Astrocyte (in vitro differentiated cells and primary cell): ENCODE results near the gene FARS2. TPM values are rescaled to one million over a fixed set of nuclear protein-coding genes. Genes with fewer than 3 reads are reported as not detected.

ENCODE experiments used
- DNase-seq: peaks from one replicate; pipeline ENCODE4 v3.0.0-alpha.2; 2010; ENCODE audit warnings: low read depth
- FAIRE-seq: peaks from 2 replicates; lab custom pipeline; 2011; peaks lifted over from hg19 to GRCh38; lab: Jason Lieb, UNC
- H2AFZ ChIP-seq: 2 replicates; pipeline ENCODE4 v1.6.0; 2012; ENCODE audit warnings: low read depth, low read length, inconsistent platforms
- H3K27ac ChIP-seq: 2 replicates; pipeline ENCODE4 v1.5.1; 2011; ENCODE audit warnings: low read depth, low read length, inconsistent platforms
- H3K27me3 ChIP-seq: 2 replicates; pipeline ENCODE4 v1.6.0; 2011; ENCODE audit warnings: low read length, inconsistent platforms; ENCODE audit not compliant: insufficient read depth
- H3K36me3 ChIP-seq: 2 replicates; pipeline ENCODE4 v1.5.1; 2011; ENCODE audit warnings: low read length, inconsistent platforms; ENCODE audit not compliant: insufficient read depth
- H3K4me1 ChIP-seq: 2 replicates; pipeline ENCODE4 v1.5.1; 2011; ENCODE audit warnings: low read length, inconsistent platforms; ENCODE audit not compliant: insufficient read depth
- H3K4me2 ChIP-seq: 2 replicates; pipeline ENCODE4 v1.6.0; 2012; ENCODE audit warnings: low read length, inconsistent platforms
- H3K4me3 ChIP-seq: 2 replicates; pipeline ENCODE4 v1.5.1; 2011; ENCODE audit warnings: low read depth, mild to moderate bottlenecking, low read length, inconsistent platforms; ENCODE audit not compliant: insufficient read depth
- H3K79me2 ChIP-seq: 2 replicates; pipeline ENCODE4 v1.6.0; 2012; ENCODE audit warnings: mild to moderate bottlenecking, low read length, inconsistent platforms; ENCODE audit not compliant: insufficient read depth
- H3K9ac ChIP-seq: 2 replicates; pipeline ENCODE4 v1.6.0; 2012; ENCODE audit warnings: mild to moderate bottlenecking, low read length, inconsistent platforms
- H3K9me3 ChIP-seq: 2 replicates; pipeline ENCODE4 v1.5.1; 2012; ENCODE audit warnings: low read depth, mild to moderate bottlenecking, low read length, inconsistent platforms; ENCODE audit not compliant: insufficient read depth
- H4K20me1 ChIP-seq: 2 replicates; pipeline ENCODE4 v1.6.0; 2012; ENCODE audit warnings: low read length, inconsistent platforms; ENCODE audit not compliant: insufficient read depth
- H3K27ac Mint-ChIP-seq: one replicate; pipeline ENCODE4 v1.8.0; 2021; ENCODE audit warnings: mild to moderate bottlenecking, mixed read lengths; ENCODE audit not compliant: unreplicated experiment
- H3K27me3 Mint-ChIP-seq: one replicate; pipeline ENCODE4 v1.8.0; 2021; ENCODE audit warnings: low read depth, mixed read lengths; ENCODE audit not compliant: unreplicated experiment
- H3K36me3 Mint-ChIP-seq: one replicate; pipeline ENCODE4 v1.8.0; 2021; ENCODE audit warnings: low read depth, mixed read lengths; ENCODE audit not compliant: unreplicated experiment
- H3K4me1 Mint-ChIP-seq: one replicate; pipeline ENCODE4 v1.8.0; 2021; ENCODE audit warnings: low read depth, mixed read lengths; ENCODE audit not compliant: unreplicated experiment
- H3K4me3 Mint-ChIP-seq: one replicate; pipeline ENCODE4 v1.8.0; 2021; ENCODE audit warnings: mild to moderate bottlenecking, moderate library complexity, mixed read lengths; ENCODE audit not compliant: unreplicated experiment
- H3K9me3 Mint-ChIP-seq: one replicate; pipeline ENCODE4 v1.8.0; 2021; ENCODE audit warnings: mild to moderate bottlenecking, mixed read lengths; ENCODE audit not compliant: unreplicated experiment
- CTCF ChIP-seq: IDR thresholded peaks from 2 replicates; pipeline ENCODE4 v1.5.1; 2011; ENCODE audit warnings: low read depth, mild to moderate bottlenecking, inconsistent platforms, low read length, moderate library complexity; ENCODE audit not compliant: insufficient read depth
- EZH2 ChIP-seq: IDR thresholded peaks from 2 replicates; pipeline ENCODE4 v1.6.1; 2012; ENCODE audit warnings: mild to moderate bottlenecking, low read length, inconsistent platforms; ENCODE audit not compliant: insufficient read depth
- total RNA-seq: library from RNA; stranded (reverse); gene quantifications from 2 replicates; pipeline ENCODE4 v1.2.1, GENCODE V29; 2021

Gene FARS2
- total RNA-seq, 1 donor from 2014 or later = 13.3 TPM

- Histone ChIP-seq H3K4me2 (no peak overlapping the region), H4K20me1 (peaks cover 19% of the 10 kb centered on the region), H3K4me3 (no peak overlapping the region), H3K9me3 (no peaks in the 10 kb centered on the region), H3K79me2 (no peaks in the 10 kb centered on the region), H2AFZ (no peak overlapping the region), H3K9ac (no peak overlapping the region), H3K36me3 (no peaks in the 10 kb centered on the region), H3K4me1 (no peaks in the 10 kb centered on the region), H3K27ac (no peak overlapping the region), H3K27me3 (no peaks in the 10 kb centered on the region)
- H3K4me3 Mint-ChIP-seq = no peak overlapping the region
- peaks cover 2% of the 10 kb centered on the region for H3K4me1 Mint-ChIP-seq
- no peaks in the 10 kb centered on the region for H3K27me3 Mint-ChIP-seq
- TF ChIP-seq EZH2 = no peak
- TF ChIP-seq CTCF = peak; percentile 34
- FAIRE-seq = no peak
- DNase-seq = peak; percentile 39
- peaks cover 2% of the 10 kb centered on the region for H3K9me3 Mint-ChIP-seq
- no peaks in the 10 kb centered on the region for H3K36me3 Mint-ChIP-seq
- no peak overlapping the region for H3K27ac Mint-ChIP-seq
Observed at GRCh38 chr6:5398530-5398929, 137.2 kb downstream of the FARS2 start.

GRCh38 chr6:5399391-5399790, 138.1 kb downstream of the FARS2 start:
- H4K20me1 ChIP-seq = peaks cover 19% of the 10 kb centered on the region
- no peak overlapping the region for H3K9ac ChIP-seq
- no peaks in the 10 kb centered on the region for H3K36me3 ChIP-seq
- DNase-seq = no peak
- Mint-ChIP-seq H3K4me1 (peaks cover 2% of the 10 kb centered on the region), H3K27ac (no peak overlapping the region), H3K9me3 (peaks cover 2% of the 10 kb centered on the region), H3K4me3 (no peak overlapping the region), H3K27me3 (no peaks in the 10 kb centered on the region), H3K36me3 (no peaks in the 10 kb centered on the region)
- H2AFZ ChIP-seq = no peak overlapping the region
- no peak overlapping the region for H3K4me2 ChIP-seq
- TF ChIP-seq EZH2 (no peak), CTCF (no peak)
- no peaks in the 10 kb centered on the region for H3K27me3 ChIP-seq
- H3K9me3 ChIP-seq = no peaks in the 10 kb centered on the region
- no peak overlapping the region for H3K4me3 ChIP-seq
- H3K27ac ChIP-seq = no peak overlapping the region
- H3K4me1 ChIP-seq = no peaks in the 10 kb centered on the region
- no peaks in the 10 kb centered on the region for H3K79me2 ChIP-seq
- FAIRE-seq = no peak

- Histone ChIP-seq H3K36me3 (no peaks in the 10 kb centered on the region), H3K27me3 (no peaks in the 10 kb centered on the region), H4K20me1 (peaks cover 19% of the 10 kb centered on the region), H3K4me2 (no peak overlapping the region), H3K27ac (no peak overlapping the region), H3K4me1 (no peaks in the 10 kb centered on the region), H3K9ac (no peak overlapping the region), H3K4me3 (no peak overlapping the region), H3K9me3 (no peaks in the 10 kb centered on the region), H3K79me2 (no peaks in the 10 kb centered on the region), H2AFZ (no peak overlapping the region)
- peaks cover 2% of the 10 kb centered on the region for H3K4me1 Mint-ChIP-seq
- H3K4me3 Mint-ChIP-seq = no peak overlapping the region
- no peaks in the 10 kb centered on the region for H3K36me3 Mint-ChIP-seq
- DNase-seq (no peak), FAIRE-seq (no peak)
- H3K27ac Mint-ChIP-seq = no peak overlapping the region
- peaks cover 2% of the 10 kb centered on the region for H3K9me3 Mint-ChIP-seq
- TF ChIP-seq EZH2 = no peak
- peak; percentile 46 for TF ChIP-seq CTCF
- H3K27me3 Mint-ChIP-seq = no peaks in the 10 kb centered on the region
Observed at GRCh38 chr6:5401845-5402738, 140.8 kb downstream of the FARS2 start.
